ENCODE data around the gene AFF3.
"Not testable (repeated sequence)": the region's sequence is repeated elsewhere in the genome, so short reads cannot be mapped to it uniquely, and the experiment has no call there.

The AFF3 gene

GRCh38 chr2:100148883-100149282 is 6.5 kb upstream of the AFF3 start:
- DNase-seq: no peak

DNA sequence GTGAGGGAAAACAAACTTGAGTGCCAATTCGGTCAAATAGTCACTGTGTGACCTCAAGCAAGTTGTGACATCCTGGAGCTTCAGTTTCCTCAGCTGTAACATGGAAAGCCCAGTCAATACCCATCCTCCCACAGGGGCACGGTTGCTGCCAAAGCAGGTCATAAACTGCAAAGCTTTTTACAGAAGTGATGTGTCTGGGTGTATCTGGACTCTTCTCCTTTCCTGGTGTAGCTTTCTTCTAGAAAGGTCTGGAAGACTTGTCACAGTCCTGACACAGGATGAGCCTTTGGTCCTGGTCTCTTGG is 4.2 kb upstream of the AFF3 start:
- DNase-seq: no peak

DNA sequence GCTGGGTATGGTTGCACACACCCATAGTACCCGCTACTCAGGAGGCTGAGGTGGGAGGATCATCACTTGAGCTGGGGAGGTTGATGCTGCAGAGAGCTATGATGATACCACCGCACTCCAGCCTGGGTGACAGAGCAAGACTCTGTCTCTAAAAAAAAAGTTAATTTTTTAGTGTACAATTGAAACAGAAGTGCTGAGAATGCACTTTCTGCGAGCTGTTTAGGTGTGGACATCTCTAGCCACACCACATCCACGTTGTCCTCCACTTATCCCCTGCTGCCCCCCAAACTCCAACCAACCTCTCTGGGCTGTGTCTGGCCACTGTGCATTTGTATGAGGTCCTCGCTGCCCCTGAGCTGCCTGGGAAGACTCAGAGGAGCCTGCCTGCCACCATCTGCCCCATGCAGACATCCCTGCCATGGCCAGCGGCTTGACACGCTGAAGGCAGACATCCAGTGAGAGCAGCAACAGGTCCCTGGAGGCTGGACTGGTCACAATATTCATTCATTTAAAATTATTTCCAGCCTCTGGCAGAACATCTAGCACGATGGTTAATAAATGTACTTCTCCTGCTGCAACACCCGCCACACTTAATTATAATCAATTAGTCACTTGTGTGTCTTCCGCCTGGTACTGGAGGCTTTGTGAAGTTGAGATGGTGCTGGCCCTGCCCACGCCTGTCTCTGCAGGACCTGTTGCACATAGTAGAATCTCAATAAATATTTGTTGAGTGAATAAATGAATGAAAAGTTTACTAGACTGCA is 3.7 kb upstream of the AFF3 start:
- DNase-seq: no peak

DNA sequence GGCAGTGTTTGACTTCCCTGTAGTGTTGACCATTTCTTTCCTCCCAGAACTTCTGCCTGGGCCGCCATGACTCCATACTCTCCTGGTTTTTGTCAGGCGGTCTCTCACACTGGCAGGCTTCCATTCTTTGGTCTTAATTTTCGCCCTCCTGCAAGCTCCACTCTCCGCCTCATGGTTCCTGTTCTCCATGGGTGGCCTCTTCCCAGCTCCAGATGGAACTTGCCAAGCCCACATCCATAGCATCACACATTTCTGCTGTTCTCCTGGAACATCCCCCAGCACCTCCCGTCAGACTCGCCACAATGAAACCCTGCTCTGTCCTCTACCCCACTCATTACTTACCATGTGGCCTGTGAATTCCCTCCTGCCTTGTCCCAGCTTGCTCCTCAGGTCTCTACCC is 896 bp upstream of the AFF3 start:
- DNase-seq: no peak

- DNase-seq: no peak
These were observed 484 bp downstream of the AFF3 start for GRCh38 chr2:100141906-100142305.

DNA sequence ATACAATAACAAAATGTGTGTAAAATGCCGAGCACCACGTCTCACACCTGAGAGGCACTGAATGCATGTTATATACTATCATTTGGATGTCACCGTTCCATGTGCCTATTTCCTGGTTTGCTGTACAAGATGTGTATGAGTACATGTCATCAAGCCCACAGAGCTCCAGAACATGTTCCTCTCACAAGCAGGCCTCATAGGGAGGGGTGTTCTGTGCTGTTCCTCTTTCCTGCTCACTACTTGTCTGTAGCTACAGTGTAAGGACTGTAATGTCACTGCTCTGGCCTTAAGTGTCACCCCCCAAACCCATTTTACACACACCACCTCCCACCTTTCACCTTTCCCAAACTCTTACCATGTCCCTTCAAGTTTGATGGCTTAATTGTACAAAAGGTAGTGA is 1.8 kb downstream of the AFF3 start:
- no peak for DNase-seq

- no peak for DNase-seq
These were observed 4.4 kb downstream of the AFF3 start for GRCh38 chr2:100137866-100138570.

DNA sequence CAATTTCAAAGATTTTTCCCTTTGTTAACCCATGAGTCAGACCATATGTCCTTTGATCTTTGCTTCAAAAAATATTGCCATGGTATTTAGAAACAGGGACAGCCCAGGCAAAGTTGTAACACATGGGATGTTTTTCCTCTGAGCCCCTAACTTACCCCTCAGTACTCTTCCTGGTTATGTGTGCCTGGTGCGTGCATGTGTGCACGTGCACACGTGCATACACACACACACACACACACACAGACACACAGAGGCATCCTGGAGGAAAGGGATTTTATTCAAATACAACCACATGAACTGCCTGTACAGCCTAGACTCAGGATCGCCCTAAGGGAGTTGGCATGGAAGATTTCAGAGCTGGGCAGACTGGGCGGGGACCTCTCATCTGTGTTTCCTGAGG is 5.1 kb downstream of the AFF3 start:
- no peak for DNase-seq

DNA sequence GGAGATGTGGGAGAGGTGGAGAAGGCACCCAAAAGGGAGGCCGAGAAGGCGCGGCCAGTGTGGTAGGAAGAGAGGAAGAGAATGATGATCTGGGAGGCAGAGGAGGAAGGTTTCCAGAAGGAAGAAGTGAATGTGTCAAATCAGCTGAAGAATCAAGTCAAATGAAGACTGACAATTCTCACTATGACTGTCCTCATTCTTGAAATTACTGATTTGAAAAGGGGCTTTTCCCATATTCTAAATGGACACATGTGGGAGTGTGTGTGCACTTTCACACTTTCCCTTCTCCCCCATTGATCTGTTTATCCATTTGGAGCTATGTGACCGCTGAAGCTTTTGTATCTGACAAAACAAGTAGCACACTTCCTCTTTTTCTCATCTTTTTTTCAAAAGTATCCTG is 6.1 kb downstream of the AFF3 start:
- DNase-seq: no peak

DNA sequence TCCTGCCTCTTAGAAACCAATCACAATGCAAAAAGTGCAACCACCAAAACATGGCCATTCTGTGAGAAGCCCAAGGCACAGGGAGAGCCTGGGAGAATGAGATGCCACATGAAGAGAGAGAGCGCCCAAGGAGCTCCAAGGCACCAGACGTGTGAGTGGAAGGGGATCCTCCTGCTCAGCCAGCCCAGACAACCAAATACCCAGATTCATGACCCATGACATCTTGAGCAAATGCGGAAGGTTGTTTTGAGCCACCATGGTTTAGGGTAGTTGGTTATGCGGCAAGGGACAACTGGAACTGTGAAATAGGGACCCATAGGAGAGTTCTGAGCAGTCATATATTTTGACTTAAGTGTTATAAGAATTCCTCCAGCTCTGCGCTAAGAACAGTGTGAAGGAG is 7.0 kb downstream of the AFF3 start:
- no peak for DNase-seq

GRCh38 chr2:100130595-100131391 is 11.6 kb downstream of the AFF3 start:
- no peak for DNase-seq

- no peak for DNase-seq
These were observed 15.4 kb downstream of the AFF3 start for GRCh38 chr2:100126897-100127401.

GRCh38 chr2:100126201-100126600 is 16.2 kb downstream of the AFF3 start:
- DNase-seq: no peak

GRCh38 chr2:100125626-100126025 is 16.8 kb downstream of the AFF3 start:
- DNase-seq: no peak

GRCh38 chr2:100124761-100125160 is 17.6 kb downstream of the AFF3 start:
- no peak for DNase-seq

DNA sequence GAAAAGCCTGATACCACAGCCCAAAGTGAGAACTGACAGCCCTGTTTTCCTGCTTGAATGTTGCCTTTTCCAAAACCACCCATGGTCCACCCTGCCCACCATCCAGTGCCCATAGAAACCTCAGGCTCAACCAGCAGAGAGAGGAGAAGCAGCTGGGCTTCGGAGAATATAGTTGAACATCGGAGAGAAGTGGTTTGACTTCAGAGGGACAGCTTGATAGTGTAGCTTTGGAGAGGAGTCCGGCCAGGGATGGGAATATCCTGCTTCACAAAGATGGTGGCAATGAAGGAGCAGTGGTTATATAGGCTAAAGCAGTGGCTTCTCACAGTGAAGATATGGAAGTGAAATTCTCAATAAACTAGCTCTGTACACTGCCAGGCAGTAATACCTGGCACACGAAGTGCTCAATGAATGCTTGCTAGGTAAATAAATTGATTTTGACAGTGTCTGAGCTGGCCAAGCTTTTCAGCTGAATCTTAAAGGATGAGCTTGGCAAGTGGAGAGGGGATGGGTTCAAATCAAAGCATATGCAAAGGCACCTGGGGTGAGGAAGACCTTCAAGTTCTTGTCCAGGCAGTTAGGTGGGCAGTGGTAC is 21.2 kb downstream of the AFF3 start:
- no peak for DNase-seq

- no peak for DNase-seq
These were observed 23.2 kb downstream of the AFF3 start for GRCh38 chr2:100119235-100119634.

GRCh38 chr2:100113990-100114433 is 28.4 kb downstream of the AFF3 start:
- DNase-seq: no peak

- DNase-seq: no peak
These were observed 31.8 kb downstream of the AFF3 start for GRCh38 chr2:100110614-100111000.

GRCh38 chr2:100109986-100110613 is 32.3 kb downstream of the AFF3 start:
- DNase-seq: no peak

DNA sequence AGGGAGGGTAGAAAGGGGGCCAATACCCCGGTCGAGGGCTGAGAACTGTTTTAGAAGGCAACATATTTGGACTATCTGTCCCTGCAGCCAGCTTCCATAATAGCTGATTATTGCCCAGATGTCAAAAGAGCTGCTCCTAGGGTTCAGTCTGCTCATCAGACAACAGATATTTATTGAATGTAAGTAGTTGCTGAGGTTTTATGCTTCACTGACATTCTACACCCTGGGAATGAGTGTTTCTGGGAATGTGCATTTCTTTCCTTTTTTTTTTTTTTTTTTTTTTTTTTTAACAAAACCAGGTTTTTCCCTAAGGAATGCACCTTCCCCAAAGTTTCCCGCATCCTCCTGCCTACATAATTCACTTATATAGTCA is 33.8 kb downstream of the AFF3 start:
- not testable (repeated sequence) for DNase-seq

GRCh38 chr2:100107906-100108647 is 34.3 kb downstream of the AFF3 start:
- DNase-seq: peak in 1 of 14 donors; percentile 77
